ENCODE results near the gene FADS2.

GRCh38 chr11:61826930-61827570 lies 1.1 kb upstream of the FADS2 start:
- TF ChIP-seq CTCF (IDR thresholded peaks at IDR 0.05) (no peak), POLR2A (IDR thresholded peaks at IDR 0.05) (no peak)
